ENCODE measurements around the gene ANGPT4.

ANGPT4 gene

GRCh38 chr20:822651-823573 is 93.2 kb downstream of the ANGPT4 start:
- DNase-seq = no peak

- DNase-seq = no peak
Observed at GRCh38 chr20:821731-822065, 94.4 kb downstream of the ANGPT4 start.

DNA sequence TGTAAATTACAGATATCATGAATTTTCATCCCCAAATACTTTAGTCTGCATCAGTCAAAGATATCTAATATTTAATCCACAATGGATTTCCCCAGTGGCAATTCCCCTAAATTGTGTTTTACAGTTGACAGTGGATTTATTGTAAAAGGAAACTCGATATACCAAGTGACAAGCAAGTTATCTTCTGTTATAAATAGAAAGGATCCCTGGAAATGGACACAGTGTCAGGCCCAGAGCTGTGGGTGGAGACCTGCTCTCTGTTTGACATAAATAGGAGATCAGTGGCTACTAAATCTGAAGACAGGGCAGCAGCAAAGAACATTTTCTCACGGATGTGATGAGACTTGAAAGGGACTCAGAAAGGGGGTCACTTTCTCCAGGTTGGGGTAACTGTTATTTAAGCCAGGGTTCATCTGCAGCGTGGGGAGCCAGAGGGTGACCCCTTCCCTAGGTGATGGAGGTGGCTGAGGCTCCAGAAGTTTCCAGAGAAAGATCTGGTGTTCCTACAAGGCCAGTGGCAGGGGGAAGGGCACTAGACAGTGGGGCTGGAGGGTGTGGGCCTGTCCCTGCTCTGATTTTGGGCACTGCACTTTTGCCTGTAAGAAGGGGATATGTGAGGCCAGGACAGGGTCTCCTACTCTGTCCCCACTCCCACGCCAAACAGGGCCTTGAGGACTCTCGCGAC is 94.9 kb downstream of the ANGPT4 start:
- peak in 2 of 3 donors; percentile 21 to 52 for DNase-seq

- no peak for DNase-seq
Observed at GRCh38 chr20:820323-820953, 95.7 kb downstream of the ANGPT4 start.
